NB4 (cell line): ENCODE data around the gene AP1M1.

ENCODE experiments used
- CTCF ChIP-seq: IDR thresholded peaks from one replicate; pipeline ENCODE4 v1.5.1; 2012; ENCODE audit warnings: low read depth, low read length
- POLR2A ChIP-seq: IDR thresholded peaks from 2 replicates; pipeline ENCODE4 v1.6.1; 2011; ENCODE audit warnings: mild to moderate bottlenecking; ENCODE audit not compliant: insufficient read length; ENCODE audit errors: extremely low read depth

GRCh38 chr19:16175954-16176353 lies 21.8 kb upstream of the AP1M1 start:
- TF ChIP-seq CTCF (no peak), POLR2A (no peak)
